BLaER1 treated with 17β-estradiol and CSF1 and Interleukin-3, amounts not matched to agents 10 nM and 100 nM (cell line): ENCODE measurements around the gene NPC1.
A peak's percentile ranks its signal among the peaks of the same experiment; 100 is the strongest.

Source experiments
- H3K27ac ChIP-seq, 11 experiments: shearing (Covaris generic); formaldehyde crosslinking; 2 replicates each; pipeline ENCODE4 v1.8.1; 2022
- H3K27me3 ChIP-seq, 11 experiments: shearing (Covaris generic); formaldehyde crosslinking; 2 replicates each; pipeline ENCODE4 v1.8.1; 2022
- H3K36me3 ChIP-seq, 11 experiments: shearing (Covaris generic); formaldehyde crosslinking; 2 replicates each; pipeline ENCODE4 v1.8.1; 2022
- H3K4me1 ChIP-seq, 10 experiments: shearing (Covaris generic); formaldehyde crosslinking; 2 replicates each; pipeline ENCODE4 v1.8.1; 2022
- H3K4me2 ChIP-seq, 11 experiments: shearing (Covaris generic); formaldehyde crosslinking; 2 replicates each; pipeline ENCODE4 v1.8.1; 2022
- H3K4me3 ChIP-seq, 10 experiments: shearing (Covaris generic); formaldehyde crosslinking; 2 replicates each; pipeline ENCODE4 v1.8.1; 2022
- H3K9ac ChIP-seq, 11 experiments: shearing (Covaris generic); formaldehyde crosslinking; 2 replicates each; pipeline ENCODE4 v1.8.1; 2022
- H3K9me3 ChIP-seq, 11 experiments: shearing (Covaris generic); formaldehyde crosslinking; replicated peaks in 1 of 11; 2 replicates each; pipeline ENCODE4 v1.8.1; 2022
- H4K20me1 ChIP-seq, 11 experiments: shearing (Covaris generic); formaldehyde crosslinking; 2 replicates each; pipeline ENCODE4 v1.8.1; 2022
- Cebpa-rat ChIP-seq, 11 experiments: shearing (Covaris generic); IDR thresholded peaks; 2 replicates each; pipeline ENCODE4 v1.8.1; 2022

The NPC1 gene

DNA sequence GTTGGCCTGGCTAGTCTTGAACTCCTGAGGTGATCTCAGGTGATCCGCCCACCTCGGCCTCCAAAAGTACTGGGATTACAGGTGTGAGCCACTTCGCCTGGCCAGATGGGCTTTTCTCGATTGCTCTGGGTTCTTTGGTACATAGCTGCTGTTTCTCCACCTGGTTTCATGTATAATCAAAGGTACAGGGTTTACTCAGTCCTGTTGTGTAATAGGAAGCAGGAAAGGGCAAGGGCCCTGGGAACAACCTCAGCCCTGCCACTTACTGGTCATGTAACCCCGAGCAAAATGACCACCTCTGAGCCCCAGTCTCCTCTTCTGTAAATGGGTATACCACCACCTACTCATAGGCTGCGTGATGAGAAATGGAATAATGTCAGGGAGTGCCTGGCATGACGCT lies 49.0 kb downstream of the NPC1 start:
- Histone ChIP-seq H3K9ac (no peak overlapping the region), H4K20me1 (peaks cover 0 to 99% (median 18%) of the 10 kb centered on the region in 11 experiments; a peak in 15 of 22 replicates), H3K36me3 (peaks cover 85 to 97% (median 94%) of the 10 kb centered on the region in 11 experiments), H3K27me3 (peaks cover 0 to 71% (median 0%) of the 10 kb centered on the region in 11 experiments; a peak in 5 of 22 replicates), H3K27ac (no peak overlapping the region), H3K9me3 (0 out of 22 replicates have a peak, but pooled peaks cover 0 to 1% (median 0%) of the 10 kb centered on the region in 11 experiments), H3K4me2 (no peak overlapping the region), H3K4me1 (peaks cover 34 to 39% (median 36%) of the 10 kb centered on the region in 10 experiments), H3K4me3 (no peak overlapping the region)
- no peak for TF ChIP-seq Cebpa-rat (IDR thresholded peaks at IDR 0.05)

- H3K27ac ChIP-seq = no peak overlapping the region
- peaks cover 23 to 32% (median 26%) of the 10 kb centered on the region in 10 experiments for H3K4me1 ChIP-seq
- no peak overlapping the region for H3K4me3 ChIP-seq
- H4K20me1 ChIP-seq = peaks cover 0 to 99% (median 14%) of the 10 kb centered on the region in 11 experiments; a peak in 15 of 22 replicates
- no peak for TF ChIP-seq Cebpa-rat (IDR thresholded peaks at IDR 0.05)
- peaks cover 0 to 73% (median 0%) of the 10 kb centered on the region in 11 experiments; a peak in 4 of 22 replicates for H3K27me3 ChIP-seq
- H3K36me3 ChIP-seq = peaks cover 89 to 97% (median 94%) of the 10 kb centered on the region in 11 experiments
- peaks cover 0 to 12% (median 0%) of the 10 kb centered on the region in 11 experiments; a peak in 2 of 22 replicates for H3K9me3 ChIP-seq
- H3K4me2 ChIP-seq = no peak overlapping the region
- H3K9ac ChIP-seq = no peak overlapping the region
Observed at GRCh38 chr18:23536204-23536603, 50.1 kb downstream of the NPC1 start.

DNA sequence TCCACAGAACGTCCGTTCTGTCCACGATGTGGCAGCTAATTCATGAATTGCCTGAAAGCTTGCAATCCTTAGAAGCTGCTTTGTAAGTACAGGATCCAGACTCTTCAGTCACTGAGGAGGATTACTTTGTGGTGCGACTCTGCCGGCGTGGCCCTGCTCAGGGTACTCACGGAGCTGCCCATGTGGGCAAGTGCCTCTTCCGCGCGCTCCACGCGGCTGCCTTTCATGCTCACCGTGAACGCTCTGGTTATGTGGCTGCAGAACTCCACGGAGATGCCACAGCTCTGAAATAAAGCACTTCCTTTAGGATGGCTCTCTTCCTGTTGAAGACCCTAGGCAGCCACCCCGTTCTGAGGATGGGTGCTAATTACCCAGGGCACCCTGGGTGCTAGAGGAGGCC lies 52.0 kb downstream of the NPC1 start:
- Histone ChIP-seq H3K9ac (no peak overlapping the region), H3K4me2 (no peak overlapping the region), H3K4me1 (peaks cover 20 to 32% (median 23%) of the 10 kb centered on the region in 10 experiments), H4K20me1 (peaks cover 0 to 100% (median 0%) of the 10 kb centered on the region in 11 experiments; a peak in 9 of 22 replicates), H3K4me3 (no peak overlapping the region), H3K27ac (no peak overlapping the region), H3K27me3 (peaks cover 0 to 85% (median 0%) of the 10 kb centered on the region in 11 experiments; a peak in 4 of 22 replicates), H3K9me3 (peaks cover 0 to 17% (median 0%) of the 10 kb centered on the region in 11 experiments; a peak in 2 of 22 replicates), H3K36me3 (peaks cover 100% of the 10 kb centered on the region in 11 experiments)
- no peak for TF ChIP-seq Cebpa-rat (IDR thresholded peaks at IDR 0.05)

GRCh38 chr18:23532848-23533247 lies 53.5 kb downstream of the NPC1 start:
- peaks cover 0 to 100% (median 0%) of the 10 kb centered on the region in 11 experiments; a peak in 9 of 22 replicates for H4K20me1 ChIP-seq

GRCh38 chr18:23531912-23532311 lies 54.4 kb downstream of the NPC1 start:
- Histone ChIP-seq H3K4me3 (no peak overlapping the region), H3K4me1 (peaks cover 24 to 34% (median 28%) of the 10 kb centered on the region in 10 experiments), H3K9me3 (peaks cover 0 to 17% (median 0%) of the 10 kb centered on the region in 11 experiments; a peak in 2 of 22 replicates), H3K36me3 (peaks cover 100% of the 10 kb centered on the region in 11 experiments), H3K4me2 (no peak overlapping the region), H3K27me3 (peaks cover 0 to 65% (median 0%) of the 10 kb centered on the region in 11 experiments; a peak in 4 of 22 replicates), H4K20me1 (peaks cover 0 to 100% (median 0%) of the 10 kb centered on the region in 11 experiments; a peak in 9 of 22 replicates), H3K9ac (no peak overlapping the region), H3K27ac (no peak overlapping the region)
- no peak for TF ChIP-seq Cebpa-rat (IDR thresholded peaks at IDR 0.05)

More at GRCh38 chr18:23532848-23533247, 53.5 kb downstream of the NPC1 start:
- peaks cover 100% of the 10 kb centered on the region in 11 experiments for H3K36me3 ChIP-seq
- TF ChIP-seq Cebpa-rat (IDR thresholded peaks at IDR 0.05) = no peak
- H3K27ac ChIP-seq = no peak overlapping the region
- H3K4me3 ChIP-seq = no peak overlapping the region
- no peak overlapping the region for H3K9ac ChIP-seq
- peaks cover 0 to 17% (median 0%) of the 10 kb centered on the region in 11 experiments; a peak in 2 of 22 replicates for H3K9me3 ChIP-seq
- H3K4me2 ChIP-seq = no peak overlapping the region
- peaks cover 24 to 34% (median 28%) of the 10 kb centered on the region in 10 experiments for H3K4me1 ChIP-seq
- H3K27me3 ChIP-seq = peaks cover 0 to 74% (median 0%) of the 10 kb centered on the region in 11 experiments; a peak in 4 of 22 replicates

- peak overlapping the region in 3 of 11 experiments; percentile 1 to 22 (median 3); a peak in 3 of 22 replicates for H3K9ac ChIP-seq
- TF ChIP-seq Cebpa-rat (IDR thresholded peaks at IDR 0.05) = no peak
- H3K9me3 ChIP-seq = peaks cover 0 to 17% (median 0%) of the 10 kb centered on the region in 11 experiments; a peak in 2 of 22 replicates
- peaks cover 0 to 52% (median 0%) of the 10 kb centered on the region in 11 experiments; a peak in 4 of 22 replicates for H3K27me3 ChIP-seq
- peaks cover 99 to 100% (median 100%) of the 10 kb centered on the region in 11 experiments for H3K36me3 ChIP-seq
- peaks cover 0 to 99% (median 0%) of the 10 kb centered on the region in 11 experiments; a peak in 9 of 22 replicates for H4K20me1 ChIP-seq
- peak overlapping the region in 2 of 10 experiments; percentile 6 to 15; a peak in 1 of 20 replicates for H3K4me3 ChIP-seq
- H3K27ac ChIP-seq = peak overlapping the region in 7 of 11 experiments; percentile 7 to 56 (median 24); a peak in 12 of 22 replicates
- peak overlapping the region; percentile 4 to 87 (median 56); a peak in 20 of 22 replicates for H3K4me2 ChIP-seq
- peaks cover 24 to 45% (median 28%) of the 10 kb centered on the region in 10 experiments for H3K4me1 ChIP-seq
Observed at GRCh38 chr18:23530195-23530594, 56.1 kb downstream of the NPC1 start.

- TF ChIP-seq Cebpa-rat (IDR thresholded peaks at IDR 0.05) = no peak
- H3K36me3 ChIP-seq = peaks cover 97 to 100% (median 100%) of the 10 kb centered on the region in 11 experiments
- H3K4me1 ChIP-seq = peaks cover 24 to 46% (median 29%) of the 10 kb centered on the region in 10 experiments
- peak overlapping the region; percentile 4 to 87 (median 56); a peak in 21 of 22 replicates for H3K4me2 ChIP-seq
- H3K9ac ChIP-seq = peak overlapping the region in 2 of 11 experiments; percentile 1 to 3; a peak in 2 of 22 replicates
- H4K20me1 ChIP-seq = peaks cover 0 to 98% (median under 1%) of the 10 kb centered on the region in 11 experiments; a peak in 9 of 22 replicates
- H3K27ac ChIP-seq = peak overlapping the region in 7 of 11 experiments; percentile 5 to 56 (median 16); a peak in 11 of 22 replicates
- peak overlapping the region in 2 of 10 experiments; percentile 6 to 15; a peak in 1 of 20 replicates for H3K4me3 ChIP-seq
- H3K9me3 ChIP-seq = peaks cover 0 to 17% (median 0%) of the 10 kb centered on the region in 11 experiments; a peak in 2 of 22 replicates
- H3K27me3 ChIP-seq = peaks cover 0 to 46% (median 0%) of the 10 kb centered on the region in 11 experiments; a peak in 4 of 22 replicates
Observed at GRCh38 chr18:23529604-23530003, 56.7 kb downstream of the NPC1 start.

- peaks cover 96 to 100% (median 99%) of the 10 kb centered on the region in 11 experiments for H3K36me3 ChIP-seq
- no peak overlapping the region for H3K9ac ChIP-seq
- H3K27ac ChIP-seq = peak overlapping the region in 7 of 11 experiments; percentile 5 to 56 (median 16); a peak in 12 of 22 replicates
- peaks cover 0 to 17% (median 0%) of the 10 kb centered on the region in 11 experiments; a peak in 2 of 22 replicates for H3K9me3 ChIP-seq
- no peak overlapping the region for H3K4me3 ChIP-seq
- peak overlapping the region; percentile 27 to 87 (median 56); a peak in 20 of 22 replicates for H3K4me2 ChIP-seq
- peaks cover 30 to 54% (median 37%) of the 10 kb centered on the region in 10 experiments for H3K4me1 ChIP-seq
- peaks cover 0 to 98% (median 8%) of the 10 kb centered on the region in 11 experiments; a peak in 13 of 22 replicates for H4K20me1 ChIP-seq
- H3K27me3 ChIP-seq = peaks cover 0 to 39% (median 0%) of the 10 kb centered on the region in 11 experiments; a peak in 3 of 22 replicates
- peak in 2 of 11 experiments; percentile 13 to 21; a peak in 1 of 22 replicates for TF ChIP-seq Cebpa-rat (IDR thresholded peaks at IDR 0.05)
Observed at GRCh38 chr18:23528580-23529472, 57.5 kb downstream of the NPC1 start.
